K562 (cell line): ENCODE data around the gene PTOV1. TPM values are rescaled to one million over a fixed set of nuclear protein-coding genes. Genes with fewer than 3 reads are reported as not detected.

ENCODE experiments used
- CBFB ChIP-seq: sonication (generic); formaldehyde crosslinking; IDR thresholded peaks from 2 replicates; pipeline ENCODE4 v1.4.0; 2020; ENCODE audit warnings: mild to moderate bottlenecking, missing genetic modification reagents
- E2F4 ChIP-seq: sonication (generic); formaldehyde crosslinking; IDR thresholded peaks from 2 replicates; pipeline ENCODE4 v1.8.0; 2022; ENCODE audit warnings: mild to moderate bottlenecking, low read depth, missing genetic modification reagents
- ELF4 ChIP-seq: fragments of 450-650 bp; formaldehyde crosslinking; IDR thresholded peaks from 2 replicates; pipeline ENCODE4 v1.4.0; 2022; ENCODE audit warnings: missing genetic modification characterization
- ETS2 ChIP-seq: IDR thresholded peaks from 2 replicates; pipeline ENCODE4 v1.6.1; 2016; ENCODE audit warnings: borderline replicate concordance, missing genetic modification characterization, mild to moderate bottlenecking, moderate library complexity, missing compliant biosample characterization; ENCODE audit not compliant: poor library complexity, severe bottlenecking
- FOXO4 ChIP-seq: fragments of 450-650 bp; formaldehyde crosslinking; IDR thresholded peaks from 2 replicates; pipeline ENCODE4 v1.4.0; 2020; ENCODE audit warnings: mild to moderate bottlenecking, moderate library complexity
- MECOM ChIP-seq: fragments of 250-450 bp; sonication (Bioruptor Pico); IDR thresholded peaks from 2 replicates; pipeline ENCODE4 v1.8.0; 2022; ENCODE audit warnings: inconsistent platforms
- MTF1 ChIP-seq: fragments of 250-450 bp; sonication (Bioruptor Pico); IDR thresholded peaks from 2 replicates; pipeline ENCODE4 v1.9.0; 2021; ENCODE audit warnings: moderate library complexity, mild to moderate bottlenecking, inconsistent platforms, borderline replicate concordance
- NCOA6 ChIP-seq: fragments of 450-650 bp; IDR thresholded peaks from 2 replicates; pipeline ENCODE4 v1.6.1; 2017; ENCODE audit warnings: mild to moderate bottlenecking
- NFRKB ChIP-seq: fragments of 450-650 bp; IDR thresholded peaks from 2 replicates; pipeline ENCODE4 v1.6.1; 2016; ENCODE audit warnings: low read depth
- NFYB ChIP-seq: IDR thresholded peaks from 2 replicates; pipeline ENCODE4 v1.6.1; 2011; ENCODE audit warnings: mild to moderate bottlenecking, moderate library complexity; ENCODE audit not compliant: insufficient read length; ENCODE audit errors: extremely low read depth
- NR0B1 ChIP-seq: fragments of 450-650 bp; IDR thresholded peaks from one replicate; pipeline ENCODE4 v1.6.1; 2018; ENCODE audit warnings: mild to moderate bottlenecking, moderate library complexity; ENCODE audit not compliant: partially characterized antibody
- POLR2H ChIP-seq: IDR thresholded peaks from 2 replicates; pipeline ENCODE4 v1.6.1; 2016; ENCODE audit warnings: missing genetic modification characterization, low read depth, mild to moderate bottlenecking, control low read depth, missing compliant biosample characterization, moderate library complexity
- PRMT5 ChIP-seq: sonication (generic); formaldehyde crosslinking; IDR thresholded peaks from 2 replicates; pipeline ENCODE4 v1.5.0; 2020; ENCODE audit warnings: missing genetic modification reagents
- TFE3 ChIP-seq: fragments of 450-650 bp; formaldehyde crosslinking; IDR thresholded peaks from 2 replicates; pipeline ENCODE4 v1.4.0; 2020; ENCODE audit warnings: mild to moderate bottlenecking, mixed read lengths
- YY1 ChIP-seq, 3 experiments: IDR thresholded peaks; 2 replicates each; pipeline ENCODE4 v1.6.1; 2011; ENCODE audit warnings: low read length in 2 of 3, mild to moderate bottlenecking in 2 of 3, moderate library complexity in 2 of 3, borderline replicate concordance in 1 of 3, control low read depth in 1 of 3, low read depth in 1 of 3; ENCODE audit not compliant: insufficient read depth in 3 of 3, insufficient replicate concordance in 2 of 3, control insufficient read depth in 1 of 3, insufficient read length in 1 of 3; ENCODE audit errors: extremely low read depth in 1 of 3
- ZNF217 ChIP-seq: sonication (generic); formaldehyde crosslinking; IDR thresholded peaks from 2 replicates; pipeline ENCODE4 v1.8.0; 2022; ENCODE audit warnings: mild to moderate bottlenecking, missing genetic modification reagents
- ZNF316 ChIP-seq: fragments of 450-650 bp; IDR thresholded peaks from 2 replicates; pipeline ENCODE4 v1.6.1; 2016
- ZNF445 ChIP-seq: fragments of 250-450 bp; sonication (Bioruptor Pico); IDR thresholded peaks from 2 replicates; pipeline ENCODE4 v1.4.0; 2020; ENCODE audit warnings: low read depth, mild to moderate bottlenecking, moderate library complexity
- ZNF512 ChIP-seq: IDR thresholded peaks from 2 replicates; pipeline ENCODE4 v1.6.1; 2016; ENCODE audit warnings: missing genetic modification characterization, missing compliant biosample characterization
- ZNF695 ChIP-seq: fragments of 450-650 bp; formaldehyde crosslinking; IDR thresholded peaks from 2 replicates; pipeline ENCODE4 v1.4.0; 2020; ENCODE audit warnings: mild to moderate bottlenecking, moderate library complexity
- polyA plus RNA-seq, 8 experiments: library from polyadenylated mRNA; depleted of rRNA in 4 of 8; stranded (reverse) in 5 of 8; unstranded in 3 of 8; fragments of >200 nt; fragmentation: Nextera tagmentation in 2 of 8; fragmentation: Illumina TruSeq in 1 of 8; extraction: Ambion mirVana in 2 of 8; extraction: Trizol in 1 of 8; gene quantifications; 2 replicates each; pipeline versions ENCODE4 v1.2.1 to v1.2.3, GENCODE V29; 2011 to 2014; ENCODE audit warnings: inconsistent platforms in 1 of 8, missing spikeins in 1 of 8
- total RNA-seq, 7 experiments: library from RNA; depleted of rRNA in 6 of 7; stranded (reverse); fragments of >200 nt in 6 of 7; fragmentation: Illumina TruSeq in 2 of 7; extraction: Trizol in 2 of 7; gene quantifications; 2 replicates each; pipeline versions ENCODE4 v1.2.1 to v1.2.3, GENCODE V29; 2011 to 2021; ENCODE audit warnings: low replicate concordance in 1 of 7

The PTOV1 gene
- total and polyA plus RNA-seq, 9 of the 15 experiments (the other 6 are each of a cell fraction or from before 2014, with no cell fraction given) = 4.9 to 169 (median 43.5) TPM

- TF ChIP-seq ZNF695 (CRISPR knock-in tag) = no peak
- TF ChIP-seq MECOM (CRISPR knock-in tag) = no peak
- no peak for TF ChIP-seq FOXO4 (CRISPR knock-in tag)
- TF ChIP-seq ZNF316 = peak; percentile 7; the same call in 1 of the 2 replicates
- no peak for TF ChIP-seq NFYB
- TF ChIP-seq NR0B1 = no peak
- TF ChIP-seq YY1 (IDR thresholded peaks at IDR 0.05; ENCODE audit: borderline replicate concordance in 1 of 3, control insufficient read depth in 1 of 3, extremely low read depth in 1 of 3, insufficient read depth in 3 of 3, insufficient read length in 1 of 3, insufficient replicate concordance in 2 of 3, low read depth in 1 of 3, low read length in 2 of 3) = peak in 1 of 3 experiments; percentile 58
- no peak for TF ChIP-seq PRMT5 (CRISPR knock-in tag)
- no peak for TF ChIP-seq ZNF217 (CRISPR knock-in tag)
- no peak; the same call in 1 of the 2 replicates for TF ChIP-seq CBFB (CRISPR knock-in tag)
- TF ChIP-seq NCOA6 = no peak
- no peak for TF ChIP-seq MTF1 (CRISPR knock-in tag)
- peak; percentile 63; the same call in 1 of the 2 replicates for TF ChIP-seq E2F4
- no peak for TF ChIP-seq TFE3 (CRISPR knock-in tag)
- TF ChIP-seq POLR2H (tag) = peak; percentile 52; the same call in 1 of the 2 replicates
- TF ChIP-seq ELF4 = peak; percentile 39; the same call in 1 of the 2 replicates
- TF ChIP-seq ZNF512 = no peak
- TF ChIP-seq ETS2 (tag) = no peak
- no peak for TF ChIP-seq NFRKB
- no peak for TF ChIP-seq ZNF445 (CRISPR knock-in tag)
Measured at GRCh38 chr19:49866933-49867782, 16.2 kb downstream of the PTOV1 start, which contains the start of gene PNKP (continued).
